Astrocyte (in vitro differentiated cells and primary cell): ENCODE measurements around the gene NRP1. TPM values are rescaled to one million over a fixed set of nuclear protein-coding genes. Genes with fewer than 3 reads are reported as not detected.

ENCODE experiments used
- DNase-seq: peaks from one replicate; pipeline ENCODE4 v3.0.0-alpha.2; 2010; ENCODE audit warnings: low read depth
- FAIRE-seq: peaks from 2 replicates; lab custom pipeline; 2011; peaks lifted over from hg19 to GRCh38; lab: Jason Lieb, UNC
- H2AFZ ChIP-seq: 2 replicates; pipeline ENCODE4 v1.6.0; 2012; ENCODE audit warnings: low read depth, low read length, inconsistent platforms
- H3K27ac ChIP-seq: 2 replicates; pipeline ENCODE4 v1.5.1; 2011; ENCODE audit warnings: low read depth, low read length, inconsistent platforms
- H3K27me3 ChIP-seq: 2 replicates; pipeline ENCODE4 v1.6.0; 2011; ENCODE audit warnings: low read length, inconsistent platforms; ENCODE audit not compliant: insufficient read depth
- H3K36me3 ChIP-seq: 2 replicates; pipeline ENCODE4 v1.5.1; 2011; ENCODE audit warnings: low read length, inconsistent platforms; ENCODE audit not compliant: insufficient read depth
- H3K4me1 ChIP-seq: 2 replicates; pipeline ENCODE4 v1.5.1; 2011; ENCODE audit warnings: low read length, inconsistent platforms; ENCODE audit not compliant: insufficient read depth
- H3K4me2 ChIP-seq: 2 replicates; pipeline ENCODE4 v1.6.0; 2012; ENCODE audit warnings: low read length, inconsistent platforms
- H3K4me3 ChIP-seq: 2 replicates; pipeline ENCODE4 v1.5.1; 2011; ENCODE audit warnings: low read depth, mild to moderate bottlenecking, low read length, inconsistent platforms; ENCODE audit not compliant: insufficient read depth
- H3K79me2 ChIP-seq: 2 replicates; pipeline ENCODE4 v1.6.0; 2012; ENCODE audit warnings: mild to moderate bottlenecking, low read length, inconsistent platforms; ENCODE audit not compliant: insufficient read depth
- H3K9ac ChIP-seq: 2 replicates; pipeline ENCODE4 v1.6.0; 2012; ENCODE audit warnings: mild to moderate bottlenecking, low read length, inconsistent platforms
- H3K9me3 ChIP-seq: 2 replicates; pipeline ENCODE4 v1.5.1; 2012; ENCODE audit warnings: low read depth, mild to moderate bottlenecking, low read length, inconsistent platforms; ENCODE audit not compliant: insufficient read depth
- H4K20me1 ChIP-seq: 2 replicates; pipeline ENCODE4 v1.6.0; 2012; ENCODE audit warnings: low read length, inconsistent platforms; ENCODE audit not compliant: insufficient read depth
- H3K27ac Mint-ChIP-seq: one replicate; pipeline ENCODE4 v1.8.0; 2021; ENCODE audit warnings: mild to moderate bottlenecking, mixed read lengths; ENCODE audit not compliant: unreplicated experiment
- H3K27me3 Mint-ChIP-seq: one replicate; pipeline ENCODE4 v1.8.0; 2021; ENCODE audit warnings: low read depth, mixed read lengths; ENCODE audit not compliant: unreplicated experiment
- H3K36me3 Mint-ChIP-seq: one replicate; pipeline ENCODE4 v1.8.0; 2021; ENCODE audit warnings: low read depth, mixed read lengths; ENCODE audit not compliant: unreplicated experiment
- H3K4me1 Mint-ChIP-seq: one replicate; pipeline ENCODE4 v1.8.0; 2021; ENCODE audit warnings: low read depth, mixed read lengths; ENCODE audit not compliant: unreplicated experiment
- H3K4me3 Mint-ChIP-seq: one replicate; pipeline ENCODE4 v1.8.0; 2021; ENCODE audit warnings: mild to moderate bottlenecking, moderate library complexity, mixed read lengths; ENCODE audit not compliant: unreplicated experiment
- H3K9me3 Mint-ChIP-seq: one replicate; pipeline ENCODE4 v1.8.0; 2021; ENCODE audit warnings: mild to moderate bottlenecking, mixed read lengths; ENCODE audit not compliant: unreplicated experiment
- CTCF ChIP-seq: IDR thresholded peaks from 2 replicates; pipeline ENCODE4 v1.5.1; 2011; ENCODE audit warnings: low read depth, mild to moderate bottlenecking, inconsistent platforms, low read length, moderate library complexity; ENCODE audit not compliant: insufficient read depth
- EZH2 ChIP-seq: IDR thresholded peaks from 2 replicates; pipeline ENCODE4 v1.6.1; 2012; ENCODE audit warnings: mild to moderate bottlenecking, low read length, inconsistent platforms; ENCODE audit not compliant: insufficient read depth
- total RNA-seq: library from RNA; stranded (reverse); gene quantifications from 2 replicates; pipeline ENCODE4 v1.2.1, GENCODE V29; 2021

NRP1 gene
- total RNA-seq, 1 donor from 2014 or later, result 59.4 TPM

GRCh38 chr10:33258967-33259366 is 75.5 kb downstream of the NRP1 start:
- Mint-ChIP-seq H3K27me3 (no peaks in the 10 kb centered on the region), H3K36me3 (peaks cover 7% of the 10 kb centered on the region), H3K27ac (peak overlapping the region; percentile 92), H3K4me1 (peaks cover 34% of the 10 kb centered on the region), H3K9me3 (no peaks in the 10 kb centered on the region), H3K4me3 (peak overlapping the region; percentile 3)
- Histone ChIP-seq H3K4me1 (peaks cover 30% of the 10 kb centered on the region), H4K20me1 (no peaks in the 10 kb centered on the region), H3K4me2 (peak overlapping the region; percentile 69), H3K9me3 (no peaks in the 10 kb centered on the region), H3K27ac (peak overlapping the region; percentile 79), H3K79me2 (peaks cover 6% of the 10 kb centered on the region), H3K4me3 (no peak overlapping the region), H3K27me3 (no peaks in the 10 kb centered on the region), H3K9ac (peak overlapping the region; percentile 64), H2AFZ (no peak overlapping the region), H3K36me3 (peaks cover 53% of the 10 kb centered on the region)
- TF ChIP-seq CTCF (no peak), EZH2 (no peak)
- DNase-seq, result peak; percentile 77
- peak; percentile 67 for FAIRE-seq

- Mint-ChIP-seq H3K36me3 (peaks cover 15% of the 10 kb centered on the region), H3K9me3 (no peaks in the 10 kb centered on the region), H3K4me3 (no peak overlapping the region), H3K4me1 (peaks cover 29% of the 10 kb centered on the region), H3K27ac (peak overlapping the region; percentile 92), H3K27me3 (no peaks in the 10 kb centered on the region)
- H3K36me3 ChIP-seq, result peaks cover 56% of the 10 kb centered on the region
- H3K79me2 ChIP-seq, result peaks cover 6% of the 10 kb centered on the region
- no peak for DNase-seq
- H3K4me3 ChIP-seq, result no peak overlapping the region
- H3K27me3 ChIP-seq, result no peaks in the 10 kb centered on the region
- TF ChIP-seq EZH2 (no peak), CTCF (no peak)
- no peak overlapping the region for H3K4me2 ChIP-seq
- no peak for FAIRE-seq
- peaks cover 29% of the 10 kb centered on the region for H3K4me1 ChIP-seq
- no peak overlapping the region for H3K27ac ChIP-seq
- H2AFZ ChIP-seq, result no peak overlapping the region
- H3K9me3 ChIP-seq, result no peaks in the 10 kb centered on the region
- no peaks in the 10 kb centered on the region for H4K20me1 ChIP-seq
- H3K9ac ChIP-seq, result no peak overlapping the region
Measured at GRCh38 chr10:33257439-33258080, 76.9 kb downstream of the NRP1 start.

GRCh38 chr10:33256458-33256857 is 78.0 kb downstream of the NRP1 start:
- Histone ChIP-seq H2AFZ (no peak overlapping the region), H3K36me3 (peaks cover 57% of the 10 kb centered on the region), H3K9ac (no peak overlapping the region), H3K4me1 (peaks cover 35% of the 10 kb centered on the region), H3K27me3 (no peaks in the 10 kb centered on the region), H3K9me3 (no peaks in the 10 kb centered on the region), H3K4me3 (no peak overlapping the region), H4K20me1 (no peaks in the 10 kb centered on the region), H3K27ac (no peak overlapping the region), H3K79me2 (peaks cover 13% of the 10 kb centered on the region), H3K4me2 (no peak overlapping the region)
- FAIRE-seq (no peak), DNase-seq (no peak)
- TF ChIP-seq EZH2, result no peak
- TF ChIP-seq CTCF, result no peak
- no peak overlapping the region for H3K4me3 Mint-ChIP-seq
- no peak overlapping the region for H3K27ac Mint-ChIP-seq
- H3K9me3 Mint-ChIP-seq, result no peaks in the 10 kb centered on the region
- H3K27me3 Mint-ChIP-seq, result no peaks in the 10 kb centered on the region
- H3K4me1 Mint-ChIP-seq, result peaks cover 39% of the 10 kb centered on the region
- peaks cover 21% of the 10 kb centered on the region for H3K36me3 Mint-ChIP-seq
